Measurements from ENCODE around the gene ING1.

GRCh38 chr13:110699148-110700145, 14.1 kb upstream of the ING1 start:
- TF ChIP-seq, protein P1, sequence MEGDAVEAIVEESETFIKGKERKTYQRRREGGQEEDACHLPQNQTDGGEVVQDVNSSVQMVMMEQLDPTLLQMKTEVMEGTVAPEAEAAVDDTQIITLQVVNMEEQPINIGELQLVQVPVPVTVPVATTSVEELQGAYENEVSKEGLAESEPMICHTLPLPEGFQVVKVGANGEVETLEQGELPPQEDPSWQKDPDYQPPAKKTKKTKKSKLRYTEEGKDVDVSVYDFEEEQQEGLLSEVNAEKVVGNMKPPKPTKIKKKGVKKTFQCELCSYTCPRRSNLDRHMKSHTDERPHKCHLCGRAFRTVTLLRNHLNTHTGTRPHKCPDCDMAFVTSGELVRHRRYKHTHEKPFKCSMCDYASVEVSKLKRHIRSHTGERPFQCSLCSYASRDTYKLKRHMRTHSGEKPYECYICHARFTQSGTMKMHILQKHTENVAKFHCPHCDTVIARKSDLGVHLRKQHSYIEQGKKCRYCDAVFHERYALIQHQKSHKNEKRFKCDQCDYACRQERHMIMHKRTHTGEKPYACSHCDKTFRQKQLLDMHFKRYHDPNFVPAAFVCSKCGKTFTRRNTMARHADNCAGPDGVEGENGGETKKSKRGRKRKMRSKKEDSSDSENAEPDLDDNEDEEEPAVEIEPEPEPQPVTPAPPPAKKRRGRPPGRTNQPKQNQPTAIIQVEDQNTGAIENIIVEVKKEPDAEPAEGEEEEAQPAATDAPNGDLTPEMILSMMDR (IDR thresholded peaks at IDR 0.05 in 8 of 11, conservative IDR thresholded peaks at IDR 0.05 in 3 of 11), result no peak
- no peak for TF ChIP-seq POLR2AphosphoS5 (IDR thresholded peaks at IDR 0.05)

Data from spleen (tissue), 7 donors.